ENCODE data around the gene INSRR.

The INSRR gene

DNA sequence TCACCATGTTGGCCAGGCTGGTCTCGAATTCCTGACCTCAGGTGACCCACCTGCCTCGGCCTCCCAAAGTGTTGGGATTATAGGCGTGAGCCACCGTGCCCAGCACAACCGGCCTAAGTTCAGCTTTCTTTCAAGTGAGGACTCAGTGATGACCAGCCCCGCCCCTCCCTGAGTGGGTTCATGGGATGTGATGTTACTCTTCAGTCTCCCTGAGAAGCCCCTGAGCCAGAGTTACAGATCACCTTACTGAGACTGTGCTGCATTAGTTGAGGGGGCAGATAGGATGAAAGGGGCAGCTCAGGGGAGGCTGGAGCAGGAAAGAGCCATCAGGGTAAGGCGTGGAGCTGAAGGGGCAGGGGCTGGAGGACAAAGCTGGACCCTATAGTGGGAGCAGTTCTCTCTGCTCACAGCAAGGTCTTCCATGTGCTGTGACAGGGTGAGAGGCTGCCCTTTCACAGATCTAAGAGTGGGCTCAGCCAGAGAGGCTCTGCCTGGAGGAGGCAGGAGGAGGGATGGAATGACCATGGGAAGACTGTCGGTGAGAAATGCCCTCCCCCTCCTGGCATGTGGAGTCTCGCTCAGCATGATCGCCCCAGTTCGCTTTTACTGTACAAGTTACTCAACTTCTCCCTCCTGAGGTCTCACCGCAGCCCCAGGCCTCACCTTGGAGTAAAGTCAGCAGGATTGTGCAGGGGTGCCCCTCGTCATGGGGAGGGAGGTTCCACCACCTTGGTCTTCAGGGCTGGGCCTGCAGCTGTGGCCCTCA, 55.6 kb downstream of the INSRR start:
- no peak for DNase-seq

DNA sequence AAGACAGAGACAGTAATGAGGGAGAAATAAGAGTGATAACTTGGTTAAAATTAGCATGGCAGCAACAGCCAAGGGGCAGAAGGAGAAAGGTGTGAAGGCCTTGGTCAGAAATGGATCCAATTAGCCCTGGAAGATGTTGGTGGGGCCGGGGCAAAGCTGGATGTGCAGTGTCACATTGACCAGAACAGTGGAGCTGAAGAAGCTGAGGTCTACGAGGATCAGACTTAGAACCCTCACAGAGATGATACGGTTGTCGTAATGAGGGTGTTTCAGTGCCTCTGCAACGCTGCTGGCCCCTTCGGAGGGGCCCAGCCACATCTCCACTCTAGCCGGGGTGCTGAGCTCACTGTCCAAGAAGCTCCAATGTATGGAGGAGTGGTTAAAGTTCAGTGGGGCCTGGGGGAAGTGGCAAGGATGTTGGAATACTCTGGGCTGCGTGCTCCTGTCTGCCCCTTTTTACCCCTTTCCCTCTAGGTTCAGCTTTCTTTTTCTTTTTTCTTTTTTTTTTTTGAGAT, 56.4 kb downstream of the INSRR start:
- no peak for DNase-seq

DNA sequence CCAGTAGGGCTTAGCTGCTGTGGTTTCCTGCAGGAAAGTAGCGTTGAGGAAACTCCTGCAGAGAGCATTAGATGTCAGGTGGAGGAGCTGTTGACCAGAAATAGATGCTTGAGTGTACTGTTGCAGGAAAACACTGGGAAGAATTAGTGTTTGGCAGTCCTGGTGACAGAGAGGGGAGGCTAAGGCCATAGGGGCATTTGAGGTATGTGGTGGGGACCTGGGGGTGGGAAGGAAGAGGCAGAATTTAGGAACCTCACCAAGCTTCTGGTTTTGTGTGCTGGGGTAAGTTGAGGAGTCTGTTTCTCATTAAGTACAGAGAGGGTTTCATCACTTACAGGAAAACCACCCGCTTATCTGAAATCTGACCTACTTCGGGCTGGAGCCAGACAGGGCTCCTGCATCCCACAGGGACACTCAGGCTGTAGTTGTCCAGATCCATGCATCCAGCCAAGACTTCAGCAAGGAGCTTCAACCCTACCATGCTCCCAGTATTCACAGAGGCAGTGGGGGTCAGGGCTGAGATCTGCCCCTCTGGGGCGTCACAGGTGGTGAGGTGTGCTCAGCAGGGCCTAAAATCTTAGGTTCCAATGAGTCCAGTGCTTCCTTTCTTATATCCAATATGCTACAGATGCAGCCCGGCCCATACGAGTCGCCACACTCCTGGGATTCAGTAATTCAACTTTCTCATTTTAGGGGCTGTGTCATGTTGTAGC, 57.4 kb downstream of the INSRR start:
- DNase-seq, result peak; percentile 98

- DNase-seq, result peak; percentile 62
Measured at GRCh38 chr1:156797212-156797871, 61.6 kb downstream of the INSRR start.

GRCh38 chr1:156796340-156797097, 62.4 kb downstream of the INSRR start:
- peak; percentile 86 for DNase-seq

DNA sequence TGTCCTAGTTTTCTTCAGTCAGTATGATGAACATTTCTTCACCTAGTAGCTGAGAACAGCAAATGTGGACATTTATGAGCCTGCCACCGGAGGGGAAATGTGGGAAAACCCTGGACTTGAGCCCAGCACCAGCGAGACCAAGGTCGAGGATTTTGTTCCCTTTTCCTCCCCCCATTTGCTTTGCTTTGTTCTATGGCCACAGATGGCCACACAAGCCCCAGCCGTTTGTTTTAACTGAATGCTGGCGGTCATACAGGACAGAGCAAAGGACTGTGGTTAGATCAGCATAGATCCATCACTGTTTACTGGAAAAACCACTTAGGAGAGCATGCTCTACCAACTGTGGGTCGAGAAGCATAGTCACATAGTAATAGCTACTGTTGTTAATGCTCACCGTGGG, 63.1 kb downstream of the INSRR start:
- DNase-seq, result peak; percentile 75

GRCh38 chr1:156795374-156795733, 63.6 kb downstream of the INSRR start:
- no peak for DNase-seq

GRCh38 chr1:156794506-156795373, 64.2 kb downstream of the INSRR start:
- no peak for DNase-seq
